ENCODE results near the gene LRSAM1.

The LRSAM1 gene

DNA sequence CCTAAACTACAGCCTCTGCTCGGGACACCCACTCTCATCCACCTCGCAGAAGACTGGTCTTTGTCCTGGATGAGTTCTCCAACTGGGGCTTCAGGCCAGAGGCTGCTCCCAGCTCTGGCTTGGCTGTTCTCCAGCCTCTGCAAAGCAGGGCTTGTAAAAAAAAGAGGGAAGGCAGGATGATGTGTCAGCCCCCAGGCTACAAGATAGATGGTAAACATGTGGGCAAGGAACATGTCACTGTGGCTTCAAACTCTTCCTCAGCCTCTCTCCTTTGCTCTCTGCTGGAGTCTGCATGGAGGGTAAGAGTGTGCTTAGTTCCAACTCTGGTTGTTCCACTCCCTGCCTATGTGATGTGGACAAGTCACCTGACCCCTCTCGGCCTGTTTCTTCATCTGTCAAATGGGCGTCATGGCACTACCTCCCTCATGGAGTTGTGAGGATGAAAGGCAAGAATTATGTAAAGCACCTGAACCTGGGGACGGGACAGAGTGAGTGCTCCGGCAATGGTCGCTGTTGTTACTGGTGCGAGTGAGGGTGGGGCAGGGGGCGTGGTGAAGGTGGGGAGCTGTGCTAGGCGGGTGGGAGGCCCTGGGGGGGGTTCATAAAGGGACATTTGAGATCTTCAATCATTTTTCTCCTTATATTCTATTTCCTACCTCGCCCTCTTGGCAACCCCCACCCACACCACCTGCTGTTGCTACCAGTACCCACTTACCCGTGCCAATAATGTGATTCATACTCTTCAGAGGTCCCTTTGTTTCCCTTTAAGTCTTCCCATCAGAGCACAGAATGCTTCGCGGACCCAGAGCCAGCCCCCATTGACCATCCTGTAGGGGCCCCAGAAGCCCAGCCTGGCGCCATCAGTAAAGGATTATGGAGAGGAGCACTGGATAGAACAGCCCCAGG lies 33.9 kb upstream of the LRSAM1 start:
- no peak overlapping the region for H3K4me2 ChIP-seq (ENCODE audit: low read length)
- no peaks in the 10 kb centered on the region for H3K9me3 ChIP-seq (ENCODE audit: insufficient read depth, low read length)
- no peaks in the 10 kb centered on the region for H4K20me1 ChIP-seq (ENCODE audit: insufficient read depth, low read length)
- H3K27me3 ChIP-seq (ENCODE audit: low read depth, low read length) = no peaks in the 10 kb centered on the region
- 0 out of 2 replicates have a peak, but pooled peaks cover 2% of the 10 kb centered on the region for H3K79me2 ChIP-seq (ENCODE audit: low read length)
- H3K4me1 ChIP-seq (ENCODE audit: low read length) = no peaks in the 10 kb centered on the region
- H3K9ac ChIP-seq (ENCODE audit: low read length) = no peak overlapping the region
- TF ChIP-seq, protein P1, sequence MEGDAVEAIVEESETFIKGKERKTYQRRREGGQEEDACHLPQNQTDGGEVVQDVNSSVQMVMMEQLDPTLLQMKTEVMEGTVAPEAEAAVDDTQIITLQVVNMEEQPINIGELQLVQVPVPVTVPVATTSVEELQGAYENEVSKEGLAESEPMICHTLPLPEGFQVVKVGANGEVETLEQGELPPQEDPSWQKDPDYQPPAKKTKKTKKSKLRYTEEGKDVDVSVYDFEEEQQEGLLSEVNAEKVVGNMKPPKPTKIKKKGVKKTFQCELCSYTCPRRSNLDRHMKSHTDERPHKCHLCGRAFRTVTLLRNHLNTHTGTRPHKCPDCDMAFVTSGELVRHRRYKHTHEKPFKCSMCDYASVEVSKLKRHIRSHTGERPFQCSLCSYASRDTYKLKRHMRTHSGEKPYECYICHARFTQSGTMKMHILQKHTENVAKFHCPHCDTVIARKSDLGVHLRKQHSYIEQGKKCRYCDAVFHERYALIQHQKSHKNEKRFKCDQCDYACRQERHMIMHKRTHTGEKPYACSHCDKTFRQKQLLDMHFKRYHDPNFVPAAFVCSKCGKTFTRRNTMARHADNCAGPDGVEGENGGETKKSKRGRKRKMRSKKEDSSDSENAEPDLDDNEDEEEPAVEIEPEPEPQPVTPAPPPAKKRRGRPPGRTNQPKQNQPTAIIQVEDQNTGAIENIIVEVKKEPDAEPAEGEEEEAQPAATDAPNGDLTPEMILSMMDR (IDR thresholded peaks at IDR 0.05; ENCODE audit: low read depth, low read length) = no peak
- no peak for TF ChIP-seq EZH2phosphoT487 (IDR thresholded peaks at IDR 0.05; ENCODE audit: low read depth)
- H2AFZ ChIP-seq (ENCODE audit: low read depth, low read length) = no peak overlapping the region
- no peaks in the 10 kb centered on the region for H3K36me3 ChIP-seq (replicated peaks; ENCODE audit: low read depth, low read length)
- H3K4me3 ChIP-seq (ENCODE audit: low read length) = no peak overlapping the region
- no peak overlapping the region for H3K27ac ChIP-seq (ENCODE audit: low read length)

DNA sequence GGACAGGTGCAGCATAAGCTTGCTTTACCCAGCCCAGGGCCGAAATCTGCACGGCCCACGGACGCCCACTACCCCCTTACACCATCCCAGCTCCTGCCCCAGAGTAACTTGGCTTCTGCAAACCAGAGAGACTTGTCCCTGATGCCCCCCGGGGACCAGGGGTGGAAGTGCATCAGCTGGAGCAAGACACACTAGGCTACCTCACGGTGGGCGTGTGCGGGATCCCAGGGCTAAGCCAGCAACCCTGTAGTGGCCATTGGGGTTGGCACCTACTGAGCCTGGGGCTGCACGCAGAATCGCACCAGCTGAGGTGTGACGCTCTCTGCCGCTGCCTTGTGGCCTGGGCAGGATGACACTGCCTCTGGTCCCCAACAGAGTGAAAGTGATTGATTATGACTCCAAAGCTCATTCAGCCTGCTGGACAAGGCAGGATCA lies 33.3 kb upstream of the LRSAM1 start:
- no peak overlapping the region for H3K4me2 ChIP-seq (ENCODE audit: low read length)
- no peaks in the 10 kb centered on the region for H4K20me1 ChIP-seq (ENCODE audit: insufficient read depth, low read length)
- H2AFZ ChIP-seq (ENCODE audit: low read depth, low read length) = no peak overlapping the region
- H3K27me3 ChIP-seq (ENCODE audit: low read depth, low read length) = no peaks in the 10 kb centered on the region
- H3K4me3 ChIP-seq (ENCODE audit: low read length) = no peak overlapping the region
- TF ChIP-seq, protein P1 (IDR thresholded peaks at IDR 0.05; ENCODE audit: low read depth, low read length) = peak; percentile 38
- TF ChIP-seq EZH2phosphoT487 (IDR thresholded peaks at IDR 0.05; ENCODE audit: low read depth) = no peak
- H3K79me2 ChIP-seq (ENCODE audit: low read length) = peaks cover 8% of the 10 kb centered on the region
- no peak overlapping the region for H3K27ac ChIP-seq (ENCODE audit: low read length)
- H3K9ac ChIP-seq (ENCODE audit: low read length) = no peak overlapping the region
- H3K4me1 ChIP-seq (ENCODE audit: low read length) = peaks cover 4% of the 10 kb centered on the region
- H3K9me3 ChIP-seq (ENCODE audit: insufficient read depth, low read length) = no peaks in the 10 kb centered on the region
- H3K36me3 ChIP-seq (replicated peaks; ENCODE audit: low read depth, low read length) = no peaks in the 10 kb centered on the region

DNA sequence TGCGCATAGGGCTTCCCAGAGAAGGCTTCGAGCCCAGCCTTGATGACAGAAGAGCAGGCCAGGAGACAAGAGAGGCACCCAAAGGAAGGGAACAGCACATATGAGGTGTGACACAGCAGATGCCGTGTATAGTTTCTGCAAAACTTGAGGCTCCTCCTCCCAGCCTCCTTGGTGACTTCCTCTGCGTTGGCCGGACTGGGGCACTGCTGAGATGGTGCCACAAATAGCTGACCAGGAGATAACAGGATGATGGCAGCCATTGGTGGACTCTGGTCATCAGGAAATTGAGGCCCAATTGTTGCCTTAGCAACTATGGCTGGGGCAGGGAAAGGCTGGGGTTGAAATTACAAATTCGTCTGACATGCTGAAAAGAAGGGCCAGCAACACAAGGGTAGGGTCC lies 32.0 kb upstream of the LRSAM1 start:
- H3K4me2 ChIP-seq (ENCODE audit: low read length) = no peak overlapping the region

DNA sequence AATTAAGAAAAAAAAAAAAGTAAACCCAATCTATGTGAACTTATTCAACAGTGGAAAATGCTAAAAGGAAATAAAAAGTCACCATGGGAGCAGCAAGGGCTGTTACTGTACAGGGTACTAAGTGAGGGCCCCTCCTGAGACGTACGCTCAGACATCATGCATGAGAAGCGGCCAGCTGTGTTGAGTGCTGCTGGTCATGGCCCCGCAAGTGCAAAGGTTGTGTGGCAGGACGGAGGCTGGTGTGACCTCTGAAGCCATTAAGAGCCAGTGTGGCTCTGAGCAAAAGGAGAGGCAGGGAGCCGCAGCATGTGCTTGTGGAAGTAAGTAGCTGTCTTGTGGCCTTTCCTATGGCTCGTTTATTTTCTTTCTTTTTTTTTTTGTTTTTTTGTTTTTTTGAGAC lies 30.3 kb upstream of the LRSAM1 start:
- H4K20me1 ChIP-seq (ENCODE audit: insufficient read depth, low read length) = no peaks in the 10 kb centered on the region

More for the DNA sequence above, 32.0 kb upstream of the LRSAM1 start:
- Histone ChIP-seq H3K4me3 (ENCODE audit: low read length) (no peak overlapping the region), H3K79me2 (ENCODE audit: low read length) (peaks cover 17% of the 10 kb centered on the region), H3K36me3 (replicated peaks; ENCODE audit: low read depth, low read length) (no peaks in the 10 kb centered on the region), H4K20me1 (ENCODE audit: insufficient read depth, low read length) (no peaks in the 10 kb centered on the region), H3K27me3 (ENCODE audit: low read depth, low read length) (no peaks in the 10 kb centered on the region), H3K9me3 (ENCODE audit: insufficient read depth, low read length) (no peaks in the 10 kb centered on the region), H2AFZ (ENCODE audit: low read depth, low read length) (no peak overlapping the region), H3K27ac (ENCODE audit: low read length) (no peak overlapping the region), H3K9ac (ENCODE audit: low read length) (no peak overlapping the region), H3K4me1 (ENCODE audit: low read length) (peaks cover 8% of the 10 kb centered on the region)
- TF ChIP-seq, protein P1 (IDR thresholded peaks at IDR 0.05; ENCODE audit: low read depth, low read length) = no peak
- TF ChIP-seq EZH2phosphoT487 (IDR thresholded peaks at IDR 0.05; ENCODE audit: low read depth) = no peak

More for the DNA sequence above, 30.3 kb upstream of the LRSAM1 start:
- Histone ChIP-seq H3K27ac (ENCODE audit: low read length) (no peak overlapping the region), H3K9ac (ENCODE audit: low read length) (no peak overlapping the region), H3K36me3 (replicated peaks; ENCODE audit: low read depth, low read length) (no peaks in the 10 kb centered on the region), H3K4me1 (ENCODE audit: low read length) (peaks cover 15% of the 10 kb centered on the region), H3K4me2 (ENCODE audit: low read length) (no peak overlapping the region), H3K9me3 (ENCODE audit: insufficient read depth, low read length) (no peaks in the 10 kb centered on the region), H3K4me3 (ENCODE audit: low read length) (no peak overlapping the region), H3K79me2 (ENCODE audit: low read length) (peaks cover 34% of the 10 kb centered on the region), H2AFZ (ENCODE audit: low read depth, low read length) (no peak overlapping the region), H3K27me3 (ENCODE audit: low read depth, low read length) (no peaks in the 10 kb centered on the region)
- TF ChIP-seq, protein P1 (IDR thresholded peaks at IDR 0.05; ENCODE audit: low read depth, low read length) = no peak
- TF ChIP-seq EZH2phosphoT487 (IDR thresholded peaks at IDR 0.05; ENCODE audit: low read depth) = no peak
